Erythroblast (primary cell): ENCODE data around the gene MROH8.

Experiments
- GATA1 ChIP-seq: IDR thresholded peaks from 2 replicates; pipeline ENCODE4 v1.6.1; 2011; ENCODE audit warnings: low read depth, mild to moderate bottlenecking, control low read depth, low read length, moderate library complexity
- POLR2A ChIP-seq: IDR thresholded peaks from 2 replicates; pipeline ENCODE4 v1.6.1; 2011; ENCODE audit warnings: mild to moderate bottlenecking, low read length

DNA sequence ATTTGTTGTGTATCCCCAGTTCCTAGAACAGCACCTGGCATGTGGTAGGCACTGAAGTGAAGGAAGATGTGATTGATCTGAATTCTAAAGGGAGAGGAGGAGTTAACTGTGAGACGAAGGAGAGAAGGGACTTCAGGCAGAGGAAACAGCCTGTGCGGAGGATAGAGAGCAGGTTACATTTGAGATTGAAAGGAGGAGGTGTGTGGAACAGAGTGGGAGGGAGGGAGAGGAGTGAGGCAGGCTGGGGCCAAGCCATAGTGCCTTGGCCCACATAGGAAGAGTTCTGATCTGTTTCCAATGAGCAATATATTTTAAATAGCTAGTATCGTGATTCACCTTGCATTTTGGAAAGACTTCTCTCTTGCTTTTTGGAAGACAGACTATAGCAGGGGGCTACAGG, 13.9 kb upstream of the MROH8 start:
- no peak for TF ChIP-seq POLR2A
- TF ChIP-seq GATA1, result no peak
